HCT116 (cell line): Measurements from ENCODE around the gene YBX3. TPM values are rescaled to one million over a fixed set of nuclear protein-coding genes. Genes with fewer than 3 reads are reported as not detected.

Experiments used
- ATAC-seq: fragments of 200-7000 bp; cut with Tn5 transposase; 2 replicates; pipeline ENCODE4 v1.9.1; 2020; ENCODE audit warnings: mild to moderate bottlenecking, moderate library complexity
- BruUV-seq: library from RNA; stranded (reverse); fragments of 400-500 nt; replicated peaks from 2 replicates; lab custom pipeline; 2021; lab: Mats Ljungman, UMichigan
- CTCF ChIA-PET: fragments of 300-600 bp; sonication (Branson Sonifier 250); formaldehyde crosslinking; loops from one replicate; lab custom pipeline; 2021; ENCODE audit warnings: antibody characterized with exemption; lab: Charles Lee
- POLR2A ChIA-PET: fragments of 300-600, 350-600 bp; sonication (Branson Sonifier 250); formaldehyde crosslinking; loops from one replicate; lab custom pipeline; 2021; ENCODE audit warnings: antibody characterized with exemption; lab: Charles Lee
- RAD21 ChIA-PET, 2 experiments: fragments of 300-600 bp; sonication (Branson Sonifier 250); formaldehyde crosslinking; loops; one replicate each; lab custom pipeline; 2023; ENCODE audit warnings: low total read pairs in 2 of 2; ENCODE audit not compliant: uncharacterized antibody in 2 of 2, unreplicated experiment in 2 of 2, low non-redundant PET in 1 of 2; lab: Charles Lee
- DNase-seq: peaks from one replicate; pipeline ENCODE4 v3.0.0-alpha.2; 2010; ENCODE audit warnings: low read depth, low spot score
- H2AFZ ChIP-seq: fragments of 200-600 bp; shearing (Covaris generic), sonication (generic); 2 replicates; pipeline ENCODE4 v1.6.1; 2017; ENCODE audit warnings: low read depth, mixed run types, mixed read lengths, antibody characterized with exemption, low read length; ENCODE audit not compliant: poor library complexity, severe bottlenecking
- H3K27ac ChIP-seq: 2 replicates; pipeline ENCODE4 v1.5.1; 2012; ENCODE audit warnings: low read depth, low read length
- H3K27me3 ChIP-seq: fragments of 200-600 bp; sonication (generic); 2 replicates; pipeline ENCODE4 v1.6.1; 2016; ENCODE audit warnings: mixed run types, low read length, mixed read lengths; ENCODE audit not compliant: insufficient read depth
- H3K36me3 ChIP-seq, 2 experiments: fragments of 200-500 bp in 1 of 2; fragments of 200-600 bp in 1 of 2; sonication (Bioruptor generic) in 1 of 2; sonication (generic) in 1 of 2; 2 replicates each; pipeline versions ENCODE4 v1.5.1 to v1.6.1; 2014 to 2016; ENCODE audit warnings: low read length in 2 of 2, inconsistent platforms in 1 of 2, mixed read lengths in 1 of 2, mixed run types in 1 of 2; ENCODE audit not compliant: insufficient read depth in 2 of 2, control insufficient read depth in 1 of 2
- H3K4me1 ChIP-seq, 2 experiments: fragments of 200-600 bp in 1 of 2; sonication (generic) in 1 of 2; 2 replicates each; pipeline versions ENCODE4 v1.5.1 to v1.6.1; 2012 to 2017; ENCODE audit warnings: low read length in 2 of 2, inconsistent platforms in 1 of 2, mild to moderate bottlenecking in 1 of 2, mixed read lengths in 1 of 2, mixed run types in 1 of 2, moderate library complexity in 1 of 2; ENCODE audit not compliant: insufficient read depth in 2 of 2, control insufficient read depth in 1 of 2
- H3K4me2 ChIP-seq: fragments of 200-600 bp; sonication (generic); 2 replicates; pipeline ENCODE4 v1.6.1; 2017; ENCODE audit warnings: mixed run types, low read length, mixed read lengths
- H3K4me3 ChIP-seq, 2 experiments: fragments of 200-600 bp in 1 of 2; sonication (generic) in 1 of 2; replicated peaks in 1 of 2; 2 replicates each; pipeline ENCODE4 v1.5.1; 2011 to 2016; ENCODE audit warnings: low read length in 2 of 2, control low read depth in 1 of 2, low read depth in 1 of 2, mild to moderate bottlenecking in 1 of 2, mixed read lengths in 1 of 2, mixed run types in 1 of 2
- H3K79me2 ChIP-seq: fragments of 200-600 bp; sonication (generic); 2 replicates; pipeline ENCODE4 v1.6.1; 2017; ENCODE audit warnings: mild to moderate bottlenecking, mixed run types, low read length, moderate library complexity, mixed read lengths; ENCODE audit not compliant: insufficient read depth
- H3K9ac ChIP-seq: fragments of 200-600 bp; sonication (generic); 2 replicates; pipeline ENCODE4 v1.6.1; 2016; ENCODE audit warnings: low read length, mixed read lengths
- H3K9me2 ChIP-seq: fragments of 200-600 bp; sonication (generic), shearing (Covaris generic); 2 replicates; pipeline ENCODE4 v1.6.1; 2017; ENCODE audit warnings: mixed run types, mild to moderate bottlenecking, moderate library complexity; ENCODE audit not compliant: insufficient read depth
- H3K9me3 ChIP-seq, 2 experiments: fragments of 200-500 bp in 1 of 2; fragments of 200-600 bp in 1 of 2; sonication (Bioruptor generic) in 1 of 2; sonication (generic) in 1 of 2; 2 replicates each; pipeline ENCODE4 v1.6.1; 2014 to 2017; ENCODE audit warnings: low read length in 2 of 2, mixed read lengths in 2 of 2, inconsistent platforms in 1 of 2, low read depth in 1 of 2, mild to moderate bottlenecking in 1 of 2, mixed run types in 1 of 2, moderate library complexity in 1 of 2; ENCODE audit not compliant: control insufficient read depth in 1 of 2, insufficient read depth in 1 of 2
- H4K20me1 ChIP-seq: fragments of 200-600 bp; sonication (generic), shearing (Covaris generic); 2 replicates; pipeline ENCODE4 v1.6.1; 2017; ENCODE audit warnings: mixed run types, mild to moderate bottlenecking, moderate library complexity; ENCODE audit not compliant: insufficient read depth
- CBX3 ChIP-seq: IDR thresholded peaks from 2 replicates; pipeline ENCODE4 v1.6.1; 2012; ENCODE audit warnings: low read depth
- CEBPB ChIP-seq: IDR thresholded peaks from 2 replicates; pipeline ENCODE4 v1.6.1; 2012; ENCODE audit warnings: low read depth
- CTCF ChIP-seq, 3 experiments: fragments of 200-600 bp in 1 of 3; sonication (generic) in 1 of 3; IDR thresholded peaks in 2 of 3; conservative IDR thresholded peaks in 1 of 3; 2 replicates each; pipeline ENCODE4 v1.5.1; 2012 to 2017; ENCODE audit warnings: low read depth in 2 of 3, low read length in 2 of 3, antibody characterized with exemption in 1 of 3, borderline replicate concordance in 1 of 3, control low read depth in 1 of 3, mild to moderate bottlenecking in 1 of 3, mixed read lengths in 1 of 3, mixed run types in 1 of 3, moderate library complexity in 1 of 3; ENCODE audit not compliant: insufficient read depth in 1 of 3
- EGR1 ChIP-seq: IDR thresholded peaks from 2 replicates; pipeline ENCODE4 v1.6.1; 2012; ENCODE audit warnings: low read depth
- ELF1 ChIP-seq: IDR thresholded peaks from 2 replicates; pipeline ENCODE4 v1.6.1; 2012; ENCODE audit warnings: low read depth, borderline replicate concordance
- FOSL1 ChIP-seq: IDR thresholded peaks from 2 replicates; pipeline ENCODE4 v1.6.1; 2012; ENCODE audit warnings: low read depth
- JUND ChIP-seq: IDR thresholded peaks from 2 replicates; pipeline ENCODE4 v1.6.1; 2012
- MAX ChIP-seq: IDR thresholded peaks from 2 replicates; pipeline ENCODE4 v1.6.1; 2012
- POLR2A ChIP-seq: IDR thresholded peaks from 2 replicates; pipeline ENCODE4 v1.7.0; 2011; ENCODE audit warnings: borderline replicate concordance; ENCODE audit not compliant: insufficient read depth, insufficient read length; ENCODE audit errors: extremely low read depth
- POLR2AphosphoS5 ChIP-seq: IDR thresholded peaks from 2 replicates; pipeline ENCODE4 v1.6.1; 2011; ENCODE audit warnings: mild to moderate bottlenecking, low read depth, low read length, moderate library complexity
- RAD21 ChIP-seq: IDR thresholded peaks from 2 replicates; pipeline ENCODE4 v1.6.1; 2012; ENCODE audit warnings: low read depth, mild to moderate bottlenecking
- SIN3A ChIP-seq: IDR thresholded peaks from 2 replicates; pipeline ENCODE4 v1.6.1; 2012; ENCODE audit warnings: low read depth
- SP1 ChIP-seq: IDR thresholded peaks from 2 replicates; pipeline ENCODE4 v1.6.1; 2012; ENCODE audit warnings: low read depth
- TCF7L2 ChIP-seq: IDR thresholded peaks from 2 replicates; pipeline ENCODE4 v1.7.0; 2011; ENCODE audit warnings: borderline replicate concordance, inconsistent platforms; ENCODE audit not compliant: insufficient read depth, insufficient read length; ENCODE audit errors: extremely low read depth
- YY1 ChIP-seq: IDR thresholded peaks from 2 replicates; pipeline ENCODE4 v1.6.1; 2011; ENCODE audit warnings: low read length, low read depth, moderate library complexity, mild to moderate bottlenecking; ENCODE audit not compliant: insufficient replicate concordance; ENCODE audit errors: extremely low read depth
- intact Hi-C: fragments of 100-400 bp; cut with micrococcal nuclease; formaldehyde crosslinking; loops from 2 replicates; pipeline ENCODE4 v1.10.0; 2022
- total RNA-seq: library from RNA; stranded (reverse); gene quantifications from one replicate; pipeline ENCODE4 v1.2.1, GENCODE V29; 2021; ENCODE audit not compliant: unreplicated experiment
- TF ChIP-seq, protein P1 (sequence below): IDR thresholded peaks from 2 replicates; pipeline ENCODE4 v1.6.1; 2011; ENCODE audit warnings: mild to moderate bottlenecking, low read length, moderate library complexity; ENCODE audit not compliant: insufficient replicate concordance; ENCODE audit errors: extremely low read depth

Gene YBX3
- total RNA-seq, 1 experiment from 2014 or later: 419 TPM

DNA sequence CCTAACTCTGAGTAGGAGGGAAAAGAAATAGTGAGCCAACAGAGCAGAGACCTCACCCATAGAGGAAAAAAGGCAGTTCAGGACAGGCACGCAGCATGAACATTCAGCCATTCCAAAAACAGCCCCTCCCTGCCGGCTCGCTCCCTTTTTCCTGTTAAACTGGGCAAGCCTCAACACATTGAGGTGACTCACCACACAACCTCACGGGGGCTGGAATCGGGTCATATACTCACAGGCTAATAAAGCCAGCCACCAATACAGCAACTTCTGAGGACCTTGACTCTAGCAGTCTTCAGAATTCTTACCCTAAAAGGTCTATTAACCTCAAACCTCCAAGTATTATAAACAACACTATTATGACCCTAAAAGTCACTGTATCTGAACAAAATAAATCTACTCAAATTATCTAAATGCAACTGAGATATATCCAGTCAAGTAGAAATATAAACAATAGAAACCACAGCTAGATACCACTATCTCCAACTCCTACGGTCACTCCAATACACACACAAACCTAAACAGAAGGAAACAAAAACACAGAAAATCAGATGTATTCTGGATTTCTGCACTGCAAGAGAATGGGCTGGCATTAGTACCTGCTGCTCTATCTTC lies 6.3 kb downstream of the YBX3 start:
- intact Hi-C loops: loop anchor here (2.0 kb wide), 1 partner anchor 504 kb away; the partner anchor contains the start of gene GABARAPL1
- no peak overlapping the region for H2AFZ ChIP-seq
- no peaks in the 10 kb centered on the region for H3K9me3 ChIP-seq
- peaks cover 54 to 63% of the 10 kb centered on the region in 2 experiments for H3K4me1 ChIP-seq
- no peaks in the 10 kb centered on the region for H3K9me2 ChIP-seq
- H3K4me2 ChIP-seq: peak overlapping the region; percentile 77
- peak overlapping the region; percentile 13 to 41; a peak in 3 of 4 replicates for H3K4me3 ChIP-seq
- RAD21 ChIA-PET: no interaction called here
- ATAC-seq (peak; percentile 93), DNase-seq (peak; percentile 75)
- POLR2A ChIA-PET: interaction anchor here (1.0 kb wide), 1 partner anchor 35 kb away, joined by 3 read pairs; no protein-coding TSS in a partner anchor
- H4K20me1 ChIP-seq: peaks cover 37% of the 10 kb centered on the region; the same call in 1 of the 2 replicates
- BruUV-seq: TSS peak; percentile 95
- CTCF ChIA-PET: interaction anchor here (3.0 kb wide), 1 partner anchor 33 kb away, joined by 12 read pairs; no protein-coding TSS in a partner anchor
- H3K27ac ChIP-seq: peak overlapping the region; percentile 68
- TF ChIP-seq, protein P1, sequence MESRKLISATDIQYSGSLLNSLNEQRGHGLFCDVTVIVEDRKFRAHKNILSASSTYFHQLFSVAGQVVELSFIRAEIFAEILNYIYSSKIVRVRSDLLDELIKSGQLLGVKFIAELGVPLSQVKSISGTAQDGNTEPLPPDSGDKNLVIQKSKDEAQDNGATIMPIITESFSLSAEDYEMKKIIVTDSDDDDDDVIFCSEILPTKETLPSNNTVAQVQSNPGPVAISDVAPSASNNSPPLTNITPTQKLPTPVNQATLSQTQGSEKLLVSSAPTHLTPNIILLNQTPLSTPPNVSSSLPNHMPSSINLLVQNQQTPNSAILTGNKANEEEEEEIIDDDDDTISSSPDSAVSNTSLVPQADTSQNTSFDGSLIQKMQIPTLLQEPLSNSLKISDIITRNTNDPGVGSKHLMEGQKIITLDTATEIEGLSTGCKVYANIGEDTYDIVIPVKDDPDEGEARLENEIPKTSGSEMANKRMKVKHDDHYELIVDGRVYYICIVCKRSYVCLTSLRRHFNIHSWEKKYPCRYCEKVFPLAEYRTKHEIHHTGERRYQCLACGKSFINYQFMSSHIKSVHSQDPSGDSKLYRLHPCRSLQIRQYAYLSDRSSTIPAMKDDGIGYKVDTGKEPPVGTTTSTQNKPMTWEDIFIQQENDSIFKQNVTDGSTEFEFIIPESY: peak; percentile 46
- TF ChIP-seq SP1: peak; percentile 82
- peak; percentile 55 for TF ChIP-seq TCF7L2
- TF ChIP-seq CBX3: peak; percentile 53; the same call in 1 of the 2 replicates
- peak; percentile 67 for TF ChIP-seq SIN3A
- 0 out of 2 replicates have a peak, but pooled peaks have one; percentile 31 for TF ChIP-seq EGR1
- TF ChIP-seq JUND: peak; percentile 94
- no peak for TF ChIP-seq CTCF (IDR thresholded peaks at IDR 0.05 in 2 of 3, conservative IDR thresholded peaks at IDR 0.05 in 1 of 3; ENCODE audit: borderline replicate concordance in 1 of 3, insufficient read depth in 1 of 3, low read depth in 2 of 3, low read length in 2 of 3)
- TF ChIP-seq POLR2AphosphoS5: peak; percentile 67
- no peak for TF ChIP-seq POLR2A
- TF ChIP-seq CEBPB: no peak; the same call in 1 of the 2 replicates
- peak; percentile 65 for TF ChIP-seq MAX
- no peak for TF ChIP-seq RAD21
- no peak for TF ChIP-seq ELF1
- peak; percentile 53 for TF ChIP-seq YY1
- peak; percentile 89 for TF ChIP-seq FOSL1
- peaks cover 36 to 53% of the 10 kb centered on the region in 2 experiments for H3K36me3 ChIP-seq
- H3K79me2 ChIP-seq: peaks cover 100% of the 10 kb centered on the region
- H3K27me3 ChIP-seq: no peaks in the 10 kb centered on the region
- H3K9ac ChIP-seq: peak overlapping the region; percentile 48
